ENCODE data around the gene EPPIN.

The EPPIN gene

GRCh38 chr20:45538209-45538799, 8.9 kb downstream of the EPPIN start:
- no peak for DNase-seq (ENCODE audit: low read depth)

- DNase-seq (ENCODE audit: low read depth) = no peak
These were observed 19.9 kb downstream of the EPPIN start for GRCh38 chr20:45527294-45527693.

GRCh38 chr20:45523821-45524220, 23.4 kb downstream of the EPPIN start:
- no peak for DNase-seq (ENCODE audit: low read depth)

- DNase-seq (ENCODE audit: low read depth) = no peak
These were observed 28.9 kb downstream of the EPPIN start for GRCh38 chr20:45518282-45518681.

- DNase-seq (ENCODE audit: low read depth) = no peak
These were observed 31.9 kb downstream of the EPPIN start, which contains the start of gene SPINT3 for GRCh38 chr20:45515147-45515913. SPINT3 (minus strand) TSS chr20:45515622; CDS start chr20:45515608, 14 bp downstream.

DNA sequence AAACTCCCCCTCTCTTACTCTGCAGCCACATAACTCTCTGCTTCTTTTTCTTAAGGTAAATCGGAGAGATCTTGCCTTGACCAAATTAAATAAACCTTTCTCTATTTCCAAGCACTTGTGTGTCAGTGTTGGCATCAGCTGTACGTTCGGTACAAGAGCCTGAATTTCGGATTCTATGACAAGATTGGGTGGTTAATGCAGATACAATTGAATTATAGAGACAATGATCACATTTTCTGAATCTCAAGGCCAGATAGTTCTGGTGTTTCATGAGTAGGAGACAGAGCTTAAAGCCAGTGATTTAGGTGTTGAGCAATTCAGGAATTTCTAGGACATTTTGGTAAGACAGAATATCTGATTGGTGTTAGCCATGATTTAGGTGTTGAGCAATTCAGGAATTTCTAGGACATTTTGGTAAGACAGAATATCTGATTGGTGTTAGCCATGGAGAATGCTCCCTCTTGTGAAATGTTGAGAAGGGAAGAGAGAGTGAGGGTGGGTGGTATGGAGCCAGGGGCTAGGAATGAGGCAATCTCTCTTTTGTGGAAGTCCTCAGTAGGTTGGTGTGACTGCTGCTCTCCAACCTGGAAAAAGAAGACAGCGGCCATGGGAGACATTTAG, 36.8 kb downstream of the EPPIN start:
- DNase-seq (ENCODE audit: low read depth) = no peak

- no peak for DNase-seq (ENCODE audit: low read depth)
These were observed 38.1 kb downstream of the EPPIN start for GRCh38 chr20:45509091-45509490.

DNA sequence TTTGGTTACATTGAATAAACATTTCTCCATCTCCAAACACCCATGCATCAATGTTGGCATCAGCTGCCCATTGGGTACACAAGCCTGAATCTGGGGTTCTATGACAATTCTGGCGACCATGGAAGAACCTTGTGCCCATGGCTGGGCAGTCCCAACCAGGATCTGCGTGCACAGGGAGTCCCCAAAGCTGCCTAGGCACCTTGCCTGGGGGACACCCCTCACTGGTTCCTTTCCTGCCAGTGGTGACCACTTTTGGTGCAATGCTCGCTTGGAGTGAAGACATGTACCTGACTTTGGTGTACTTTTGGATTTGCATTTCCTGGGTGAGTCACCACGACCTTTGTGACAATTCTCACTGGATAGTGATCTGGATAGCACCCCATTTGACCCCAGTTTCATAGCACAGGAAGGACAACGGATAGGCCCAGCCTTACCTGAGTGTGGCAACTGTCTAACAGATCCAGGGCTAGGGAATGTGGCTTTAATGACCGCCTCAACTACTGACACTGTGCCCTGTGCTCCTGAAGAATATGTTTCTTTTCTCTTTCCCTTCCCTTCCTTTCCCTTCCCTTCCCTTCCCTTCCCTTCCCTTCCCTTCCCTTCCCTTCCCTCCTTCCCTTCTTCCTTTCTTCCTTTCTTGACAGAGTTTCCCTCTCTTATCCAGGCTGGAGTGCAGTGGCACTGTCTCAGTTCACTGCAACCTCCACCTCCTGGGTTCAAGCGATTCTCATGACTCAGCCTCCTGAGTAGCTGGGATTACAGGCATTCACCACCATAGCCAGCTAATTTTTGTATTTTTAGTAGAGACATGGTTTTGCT, 38.9 kb downstream of the EPPIN start:
- DNase-seq (ENCODE audit: low read depth) = no peak

DNA sequence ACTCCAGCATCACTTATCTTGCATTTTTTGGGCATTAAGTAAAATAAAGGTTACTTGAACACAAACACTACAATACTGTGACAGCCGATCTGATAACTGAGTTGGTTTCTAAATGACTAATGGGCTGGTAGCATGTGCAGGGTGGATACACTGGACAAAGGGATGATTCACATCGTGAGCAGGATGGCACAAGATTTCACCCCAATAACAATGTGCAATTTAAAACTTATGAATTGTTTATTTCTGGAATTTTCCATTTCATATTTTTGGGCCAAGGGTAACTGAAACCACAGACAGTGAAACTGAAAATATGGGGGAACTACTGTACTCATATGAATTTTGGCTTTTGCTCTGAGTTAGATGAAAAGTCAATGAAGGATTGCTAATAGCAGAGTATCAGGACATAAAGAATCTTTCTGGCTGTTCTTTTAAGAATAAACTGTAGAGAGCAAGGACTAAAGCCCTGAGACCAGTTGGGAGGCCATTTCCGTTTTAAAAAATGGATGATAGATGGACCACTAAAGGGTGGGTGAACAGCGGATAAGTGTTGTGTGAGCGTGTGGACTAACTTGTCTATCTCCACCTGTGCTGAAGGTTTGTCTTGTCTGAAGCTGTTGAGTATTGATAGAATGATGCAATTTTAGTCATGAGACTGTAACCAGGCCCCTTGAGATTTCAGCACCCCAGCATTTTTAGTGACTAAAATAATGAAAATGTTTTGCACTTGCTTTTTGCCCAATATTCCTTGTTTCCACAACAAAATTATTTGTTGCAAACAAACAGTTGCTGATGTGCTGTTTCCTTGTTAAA, 40.0 kb downstream of the EPPIN start:
- DNase-seq (ENCODE audit: low read depth) = no peak

DNA sequence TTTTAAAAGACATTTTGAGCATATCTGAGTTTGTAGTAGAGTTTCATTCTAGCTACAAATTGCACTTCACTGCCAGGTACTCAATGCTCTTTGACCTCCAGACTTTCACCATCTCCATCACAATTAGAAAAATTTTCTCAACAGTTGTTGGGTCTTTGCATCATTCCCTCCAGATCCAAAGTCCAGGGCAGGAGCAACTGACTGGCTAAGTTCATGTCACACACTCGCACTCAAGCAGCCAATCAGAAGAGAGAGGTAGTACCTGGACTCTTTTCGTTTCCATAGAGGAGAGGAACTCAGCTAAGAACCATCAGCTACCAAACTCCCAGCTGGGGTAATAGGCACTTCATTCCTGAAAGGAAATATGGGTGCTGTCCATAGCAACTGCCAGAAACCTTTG, 40.8 kb downstream of the EPPIN start:
- no peak for DNase-seq (ENCODE audit: low read depth)

DNA sequence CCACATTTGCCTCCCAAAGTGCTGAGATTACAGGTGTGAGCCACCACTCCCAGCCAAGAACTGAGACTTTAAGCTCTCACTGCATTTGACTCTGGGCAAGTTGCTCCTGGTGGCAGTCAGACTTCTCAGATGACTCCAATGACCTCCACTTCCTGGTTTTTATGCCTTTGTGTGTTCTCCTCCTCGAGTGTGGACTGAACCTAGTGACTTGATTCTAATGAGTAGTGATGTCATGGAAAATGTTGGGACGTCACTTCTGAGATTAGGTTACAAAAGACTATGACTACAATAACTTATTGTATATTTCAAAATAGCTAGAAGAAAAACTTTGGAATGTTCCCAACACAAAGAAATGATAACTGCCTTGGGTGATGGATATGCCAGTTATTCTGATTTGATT, 43.8 kb downstream of the EPPIN start:
- no peak for DNase-seq (ENCODE audit: low read depth)

- no peak for DNase-seq (ENCODE audit: low read depth)
These were observed 44.6 kb downstream of the EPPIN start for GRCh38 chr20:45502561-45502960.

GRCh38 chr20:45501600-45501999, 45.6 kb downstream of the EPPIN start:
- DNase-seq (ENCODE audit: low read depth) = no peak

DNA sequence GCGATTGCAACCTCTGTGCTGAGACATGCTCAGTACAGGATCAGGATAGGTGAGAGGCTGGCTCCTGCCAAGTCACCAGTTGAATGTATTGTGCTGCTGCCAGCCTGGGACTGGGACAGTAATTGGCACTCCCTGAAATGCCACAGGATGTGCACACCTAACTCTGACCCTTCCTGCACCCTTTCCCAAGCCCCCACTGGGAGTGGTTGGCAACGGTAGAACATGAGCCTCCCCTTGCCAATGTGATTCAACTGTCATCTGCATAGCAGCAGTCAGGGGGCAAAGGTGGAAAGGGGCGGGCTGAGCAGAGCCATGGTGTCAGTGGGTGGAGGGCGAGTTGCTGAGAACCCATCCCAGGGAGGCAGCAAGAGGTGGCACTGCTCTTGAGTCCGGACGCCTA, 47.2 kb downstream of the EPPIN start:
- no peak for DNase-seq (ENCODE audit: low read depth)

GRCh38 chr20:45497971-45498494, 49.2 kb downstream of the EPPIN start:
- no peak for DNase-seq (ENCODE audit: low read depth)

DNA sequence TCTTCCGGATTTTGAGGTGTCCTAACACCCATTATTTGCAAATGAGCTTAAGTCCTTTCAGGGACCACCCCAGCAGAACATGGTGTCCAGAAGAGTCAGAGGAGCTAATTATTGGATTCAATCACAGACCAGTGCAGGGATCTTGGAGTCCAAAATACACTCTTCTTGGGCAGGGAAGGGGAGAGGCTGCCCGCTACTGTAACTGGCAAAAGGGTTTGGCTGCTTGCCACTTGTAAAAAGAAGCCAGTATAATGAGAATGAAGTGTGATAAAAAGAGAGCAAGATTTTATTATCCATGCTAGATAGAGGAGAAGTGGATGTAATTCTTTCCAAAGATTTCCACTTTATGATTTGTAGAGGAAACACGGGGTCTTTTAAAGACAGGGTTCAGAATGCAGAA, 51.0 kb downstream of the EPPIN start:
- no peak for DNase-seq (ENCODE audit: low read depth)

DNA sequence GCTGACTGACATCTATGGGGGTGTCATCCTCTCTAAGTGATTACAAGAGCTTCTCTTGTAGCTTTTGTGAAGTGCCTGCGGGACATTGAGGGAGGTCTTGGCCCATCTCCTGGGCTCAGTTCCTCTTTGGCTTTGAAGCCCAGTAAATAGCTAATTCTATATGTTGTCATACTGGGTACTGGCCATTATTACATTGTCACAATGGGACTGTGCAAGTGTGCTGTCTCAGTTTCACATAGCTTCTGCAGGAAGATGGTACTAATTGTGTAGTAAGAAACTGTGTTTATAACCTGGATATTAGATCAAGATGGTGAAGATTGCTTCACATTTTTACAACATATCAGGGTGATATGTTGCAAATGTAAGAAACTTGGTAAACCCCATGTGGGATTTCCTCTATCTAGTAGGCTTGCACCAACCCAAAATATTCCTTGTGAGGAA, 51.7 kb downstream of the EPPIN start:
- DNase-seq (ENCODE audit: low read depth) = no peak
